Tibial nerve (tissue), 4 donors: Measurements from ENCODE around the gene ERCC1. TPM values are rescaled to one million over a fixed set of nuclear protein-coding genes. Genes with fewer than 3 reads are reported as not detected.

Source experiments
- DNase-seq, 2 donors: peaks; one replicate each; pipeline ENCODE4 v3.0.0-alpha.2; 2019; ENCODE audit warnings: low spot score in 2 of 2
- H3K27ac ChIP-seq, 4 donors: fragments of 200-600 bp; sonication (generic) in 3 of 4; one replicate each; pipeline ENCODE4 v1.5.1; 2017 to 2019; ENCODE audit warnings: mild to moderate bottlenecking in 1 of 4
- H3K27me3 ChIP-seq, 2 donors: fragments of 200-600 bp; sonication (generic) in 1 of 2; one replicate each; pipeline versions ENCODE4 v1.5.1 to v1.6.0; 2017 to 2019
- H3K36me3 ChIP-seq, 3 donors: fragments of 200-600 bp; sonication (generic); one replicate each; pipeline ENCODE4 v1.5.1; 2018 to 2019
- H3K4me1 ChIP-seq, 4 donors: fragments of 200-600 bp; sonication (generic) in 3 of 4; one replicate each; pipeline ENCODE4 v1.5.1; 2017 to 2019
- H3K4me3 ChIP-seq, 4 donors: fragments of 200-600 bp; sonication (generic) in 3 of 4; one replicate each; pipeline ENCODE4 v1.5.1; 2017 to 2019; ENCODE audit warnings: mild to moderate bottlenecking in 1 of 4, moderate library complexity in 1 of 4
- H3K9me3 ChIP-seq, 4 donors: fragments of 200-600 bp; sonication (generic) in 3 of 4; one replicate each; pipeline ENCODE4 v1.5.1; 2017 to 2019
- EP300 ChIP-seq, 2 donors: sonication (generic); formaldehyde crosslinking; IDR thresholded peaks; one replicate each; pipeline ENCODE4 v1.6.1; 2017; ENCODE audit warnings: antibody characterized with exemption in 2 of 2, mild to moderate bottlenecking in 1 of 2
- POLR2A ChIP-seq, 2 donors: fragments of 450-650 bp; IDR thresholded peaks; one replicate each; pipeline ENCODE4 v1.6.1; 2017; ENCODE audit warnings: antibody characterized with exemption in 2 of 2, mild to moderate bottlenecking in 2 of 2, moderate library complexity in 2 of 2
- WGBS, 2 donors: methylation state at CpG; one replicate each; pipeline ENCODE4 v1.1.5; 2018; 5-methylcytosine and 5-hydroxymethylcytosine counted together
- total RNA-seq, 4 donors: library from RNA; depleted of rRNA; stranded (reverse); fragments of >200 nt; gene quantifications; one replicate each; pipeline ENCODE4 v1.1.0, GENCODE V29; 2016
- TF ChIP-seq, protein P1 (sequence below), 5 experiments: fragments of 200-600 bp in 3 of 5; fragments of 450-650 bp in 2 of 5; sonication (generic) in 3 of 5; IDR thresholded peaks; one replicate each; pipeline ENCODE4 v1.5.1; 2016 to 2019; ENCODE audit warnings: antibody characterized with exemption in 5 of 5, mild to moderate bottlenecking in 3 of 5, moderate library complexity in 2 of 5

Gene ERCC1
- total RNA-seq, 4 donors from 2014 or later = 95.5 to 161 (median 99.2) TPM

DNA sequence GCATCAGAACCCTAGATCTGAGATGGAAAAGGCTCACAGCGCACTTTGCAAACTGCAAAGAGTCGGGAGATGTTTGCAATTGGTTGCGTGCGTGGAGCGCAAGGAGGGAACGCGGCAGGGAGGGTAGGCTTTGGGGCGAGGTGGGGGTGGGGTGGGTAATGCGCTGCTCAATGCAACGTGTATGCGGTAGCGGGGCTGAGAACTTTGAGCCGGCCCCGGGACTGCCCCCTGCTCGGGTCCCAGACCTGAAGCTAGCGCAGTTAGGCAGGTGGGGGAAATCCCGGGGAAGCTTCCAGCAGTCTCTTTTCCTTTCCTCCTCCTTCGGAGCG is 45.0 kb upstream of the ERCC1 start:
- H3K4me3 ChIP-seq = peak overlapping the region; percentile 50 to 77 (median 60)
- peaks cover 0 to 42% of the 10 kb centered on the region in 2 donors for H3K27me3 ChIP-seq
- no peaks in the 10 kb centered on the region for H3K9me3 ChIP-seq
- H3K27ac ChIP-seq = peak overlapping the region; percentile 85 to 96 (median 95)
- H3K4me1 ChIP-seq = peaks cover 0 to 47% (median 23%) of the 10 kb centered on the region in 4 donors
- peak in 1 of 2 donors; percentile 21 for DNase-seq
- no peaks in the 10 kb centered on the region for H3K36me3 ChIP-seq
- TF ChIP-seq POLR2A (IDR thresholded peaks at IDR 0.05) = no peak
- TF ChIP-seq EP300 (IDR thresholded peaks at IDR 0.05) = no peak
- TF ChIP-seq, protein P1, sequence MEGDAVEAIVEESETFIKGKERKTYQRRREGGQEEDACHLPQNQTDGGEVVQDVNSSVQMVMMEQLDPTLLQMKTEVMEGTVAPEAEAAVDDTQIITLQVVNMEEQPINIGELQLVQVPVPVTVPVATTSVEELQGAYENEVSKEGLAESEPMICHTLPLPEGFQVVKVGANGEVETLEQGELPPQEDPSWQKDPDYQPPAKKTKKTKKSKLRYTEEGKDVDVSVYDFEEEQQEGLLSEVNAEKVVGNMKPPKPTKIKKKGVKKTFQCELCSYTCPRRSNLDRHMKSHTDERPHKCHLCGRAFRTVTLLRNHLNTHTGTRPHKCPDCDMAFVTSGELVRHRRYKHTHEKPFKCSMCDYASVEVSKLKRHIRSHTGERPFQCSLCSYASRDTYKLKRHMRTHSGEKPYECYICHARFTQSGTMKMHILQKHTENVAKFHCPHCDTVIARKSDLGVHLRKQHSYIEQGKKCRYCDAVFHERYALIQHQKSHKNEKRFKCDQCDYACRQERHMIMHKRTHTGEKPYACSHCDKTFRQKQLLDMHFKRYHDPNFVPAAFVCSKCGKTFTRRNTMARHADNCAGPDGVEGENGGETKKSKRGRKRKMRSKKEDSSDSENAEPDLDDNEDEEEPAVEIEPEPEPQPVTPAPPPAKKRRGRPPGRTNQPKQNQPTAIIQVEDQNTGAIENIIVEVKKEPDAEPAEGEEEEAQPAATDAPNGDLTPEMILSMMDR (IDR thresholded peaks at IDR 0.05) = no peak
- WGBS, 2 donors = 0 to 1% methylated on average over 19 of the region's 19 CpGs

DNA sequence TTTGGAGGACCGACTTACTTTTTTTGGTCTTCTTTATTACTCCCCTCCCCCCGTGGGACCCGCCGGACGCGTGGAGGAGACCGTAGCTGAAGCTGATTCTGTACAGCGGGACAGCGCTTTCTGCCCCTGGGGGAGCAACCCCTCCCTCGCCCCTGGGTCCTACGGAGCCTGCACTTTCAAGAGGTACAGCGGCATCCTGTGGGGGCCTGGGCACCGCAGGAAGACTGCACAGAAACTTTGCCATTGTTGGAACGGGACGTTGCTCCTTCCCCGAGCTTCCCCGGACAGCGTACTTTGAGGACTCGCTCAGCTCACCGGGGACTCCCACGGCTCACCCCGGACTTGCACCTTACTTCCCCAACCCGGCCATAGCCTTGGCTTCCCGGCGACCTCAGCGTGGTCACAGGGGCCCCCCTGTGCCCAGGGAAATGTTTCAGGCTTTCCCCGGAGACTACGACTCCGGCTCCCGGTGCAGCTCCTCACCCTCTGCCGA is 44.5 kb upstream of the ERCC1 start:
- Histone ChIP-seq H3K36me3 (no peaks in the 10 kb centered on the region), H3K27me3 (peaks cover 0 to 36% of the 10 kb centered on the region in 2 donors), H3K4me3 (peak overlapping the region; percentile 50 to 77 (median 60)), H3K27ac (peak overlapping the region; percentile 85 to 96 (median 95)), H3K4me1 (peaks cover 0 to 46% (median 23%) of the 10 kb centered on the region in 4 donors), H3K9me3 (no peaks in the 10 kb centered on the region)
- WGBS, 2 donors = 0 to 1% methylated on average over 31 of the region's 31 CpGs
- DNase-seq = peak in 1 of 2 donors; percentile 26
- TF ChIP-seq POLR2A (IDR thresholded peaks at IDR 0.05) = no peak
- no peak for TF ChIP-seq EP300 (IDR thresholded peaks at IDR 0.05)
- TF ChIP-seq, protein P1 (IDR thresholded peaks at IDR 0.05) = no peak

DNA sequence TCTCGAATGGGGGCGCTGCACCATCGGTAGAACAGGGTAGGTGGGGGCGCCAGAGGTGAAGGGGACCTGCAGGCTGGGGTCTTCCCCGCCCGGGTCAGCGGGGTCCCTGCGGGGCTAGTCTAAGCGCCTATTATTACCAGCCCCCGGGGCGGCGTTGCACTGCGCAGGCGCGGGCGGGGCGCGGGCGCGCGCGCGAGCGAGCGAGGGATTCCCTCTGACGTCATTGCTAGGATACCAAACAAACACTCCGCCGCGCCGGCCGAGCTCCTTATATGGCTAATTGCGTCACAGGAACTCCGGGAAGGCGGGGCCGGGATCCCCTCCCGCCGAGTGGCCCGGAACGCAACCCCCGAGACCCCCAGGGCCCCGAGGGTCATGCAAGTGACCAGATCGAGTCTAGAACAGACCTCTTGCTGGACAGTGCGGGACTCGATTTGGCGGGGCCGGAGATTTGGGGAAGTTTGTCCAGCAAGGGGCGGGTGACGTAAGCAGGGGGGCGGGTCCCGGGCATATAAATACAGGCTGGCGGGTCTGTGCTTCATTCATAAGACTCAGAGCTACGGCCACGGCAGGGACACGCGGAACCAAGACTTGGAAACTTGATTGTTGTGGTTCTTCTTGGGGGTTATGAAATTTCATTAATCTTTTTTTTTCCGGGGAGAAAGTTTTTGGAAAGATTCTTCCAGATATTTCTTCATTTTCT is 43.9 kb upstream of the ERCC1 start, which contains the start of gene FOSB:
TSS of gene FOSB (plus strand) at position 541 of the 703 bp plus-strand sequence. CDS start 591 bp downstream, outside the sequence.
- H3K27me3 ChIP-seq = peaks cover 0 to 30% of the 10 kb centered on the region in 2 donors
- peak; percentile 95 to 97 for DNase-seq
- no peaks in the 10 kb centered on the region for H3K9me3 ChIP-seq
- H3K27ac ChIP-seq = peak within 1 kb of the TSS; percentile 85 to 96 (median 95)
- peaks cover 0 to 40% (median 21%) of the 10 kb centered on the region in 4 donors for H3K4me1 ChIP-seq
- peak within 1 kb of the TSS; percentile 50 to 77 (median 60) for H3K4me3 ChIP-seq
- TF ChIP-seq, protein P1 (IDR thresholded peaks at IDR 0.05) = peak in 1 of 5 experiments; percentile 19
- TF ChIP-seq EP300 (IDR thresholded peaks at IDR 0.05) (peak; percentile 88 to 98), POLR2A (IDR thresholded peaks at IDR 0.05) (peak; percentile 46 to 92)
- no peaks in the 10 kb centered on the region for H3K36me3 ChIP-seq
- WGBS, 2 donors = 1% methylated on average over 24 to 41 of the region's 56 CpGs

DNA sequence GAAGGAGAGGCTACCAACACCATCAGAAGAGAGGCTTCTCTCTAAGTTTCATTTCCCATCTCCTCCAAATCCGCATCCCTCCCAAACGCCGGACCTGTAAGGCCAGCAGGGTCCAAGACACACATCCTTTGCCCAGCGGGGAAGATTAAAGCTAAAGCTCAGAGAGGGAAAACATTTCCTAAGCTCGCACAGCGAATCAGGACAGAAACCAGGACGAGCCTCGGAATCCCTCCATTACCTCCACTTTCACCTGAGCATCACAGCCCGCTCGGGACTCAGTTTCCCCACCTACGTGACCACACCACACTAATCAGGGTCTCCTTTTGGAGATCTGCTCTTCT is 43.4 kb upstream of the ERCC1 start:
- TF ChIP-seq POLR2A (IDR thresholded peaks at IDR 0.05) (no peak), EP300 (IDR thresholded peaks at IDR 0.05) (no peak)
- TF ChIP-seq, protein P1 (IDR thresholded peaks at IDR 0.05) = no peak
- peaks cover 0 to 25% of the 10 kb centered on the region in 2 donors for H3K27me3 ChIP-seq
- H3K9me3 ChIP-seq = no peaks in the 10 kb centered on the region
- no peak for DNase-seq
- peaks cover 0 to 34% (median 19%) of the 10 kb centered on the region in 4 donors for H3K4me1 ChIP-seq
- H3K27ac ChIP-seq = peak overlapping the region; percentile 85 to 96 (median 95)
- WGBS, 2 donors = 2 to 4% methylated on average over 11 of the region's 11 CpGs
- peak overlapping the region; percentile 40 to 77 (median 60) for H3K4me3 ChIP-seq
- no peaks in the 10 kb centered on the region for H3K36me3 ChIP-seq

DNA sequence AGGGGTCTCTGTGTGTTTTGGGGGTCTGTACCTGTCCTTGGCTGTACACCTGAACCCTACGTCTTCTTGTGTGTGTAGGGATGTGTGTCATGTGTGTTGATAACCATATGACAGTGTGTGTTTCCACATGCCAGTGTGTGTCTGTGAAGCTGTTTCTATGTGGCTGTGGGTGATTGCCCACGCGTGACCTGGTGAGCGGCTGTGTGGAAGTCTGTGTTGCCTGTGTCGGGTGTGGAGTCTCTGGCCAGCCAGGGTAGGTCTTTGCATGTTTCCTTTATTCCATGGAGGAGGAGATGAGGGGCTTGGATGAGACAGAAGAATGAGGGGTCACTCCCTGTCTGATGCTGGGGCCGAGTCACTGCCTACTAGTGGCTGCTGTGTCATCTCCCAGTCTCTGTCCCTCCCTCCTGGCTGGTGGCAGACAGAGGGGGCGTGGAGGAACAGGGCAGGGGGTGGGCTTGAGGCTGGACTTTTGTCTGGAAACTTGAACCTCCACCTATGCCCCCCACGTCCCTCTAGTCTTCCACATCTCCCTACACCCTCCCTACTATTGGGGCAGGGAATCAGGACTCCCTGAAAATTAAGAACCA is 41.2 kb upstream of the ERCC1 start:
- Histone ChIP-seq H3K4me1 (peaks cover 0 to 23% (median 14%) of the 10 kb centered on the region in 4 donors), H3K36me3 (no peaks in the 10 kb centered on the region), H3K27me3 (peaks cover 0 to 10% of the 10 kb centered on the region in 2 donors), H3K27ac (no peak overlapping the region), H3K9me3 (no peaks in the 10 kb centered on the region), H3K4me3 (no peak overlapping the region)
- no peak for DNase-seq
- 25 to 59% methylated on average over 4 to 8 of the region's 8 CpGs for WGBS, 2 donors
- no peak for TF ChIP-seq POLR2A (IDR thresholded peaks at IDR 0.05)
